HG02973 (cell line): ENCODE measurements around the gene UNC13A.
A peak's percentile ranks its signal among the peaks of the same experiment; 100 is the strongest.
"Not testable (repeated sequence)": the region's sequence is repeated elsewhere in the genome, so short reads cannot be mapped to it uniquely, and the experiment has no call there.

Experiments
- ATAC-seq: cut with Tn5 transposase; IDR thresholded peaks from one replicate; pipeline ENCODE4 v1.9.1; 2021; ENCODE audit warnings: moderate library complexity; ENCODE audit not compliant: unreplicated experiment

Gene UNC13A

DNA sequence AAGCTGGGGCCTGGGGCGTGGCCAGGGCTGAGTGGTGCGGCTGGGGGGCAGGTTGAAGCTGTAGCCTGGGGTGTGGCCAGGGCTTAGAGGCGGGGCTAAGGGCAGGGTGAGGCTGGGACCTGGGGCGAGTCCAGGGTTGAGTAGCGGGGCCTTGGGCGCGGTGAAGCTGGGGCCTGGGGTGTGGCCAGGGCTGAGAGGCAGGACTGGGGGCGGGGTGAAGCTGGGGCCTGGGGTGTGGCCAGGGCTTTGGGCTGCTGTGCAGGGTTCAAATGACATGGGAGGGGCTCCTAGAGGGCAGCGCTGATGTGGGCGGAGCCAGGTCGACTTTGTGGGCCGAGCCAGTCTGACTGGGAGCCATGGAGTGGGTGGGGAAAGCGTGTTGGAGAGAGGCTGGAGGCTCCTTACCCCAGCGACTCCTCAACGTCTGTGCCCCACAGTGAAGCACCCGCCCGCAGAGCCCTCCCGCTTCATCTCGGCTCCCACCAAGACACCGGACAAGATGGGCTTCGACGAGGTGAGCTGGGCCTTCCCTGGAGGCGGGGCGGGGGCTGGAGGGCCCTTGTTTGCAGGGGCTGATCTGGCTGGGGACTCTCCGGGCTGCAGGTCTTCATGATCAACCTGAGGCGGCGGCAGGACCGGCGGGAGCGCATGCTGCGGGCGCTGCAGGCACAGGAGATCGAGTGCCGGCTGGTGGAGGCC lies 111.2 kb downstream of the UNC13A start:
- no peak for ATAC-seq

DNA sequence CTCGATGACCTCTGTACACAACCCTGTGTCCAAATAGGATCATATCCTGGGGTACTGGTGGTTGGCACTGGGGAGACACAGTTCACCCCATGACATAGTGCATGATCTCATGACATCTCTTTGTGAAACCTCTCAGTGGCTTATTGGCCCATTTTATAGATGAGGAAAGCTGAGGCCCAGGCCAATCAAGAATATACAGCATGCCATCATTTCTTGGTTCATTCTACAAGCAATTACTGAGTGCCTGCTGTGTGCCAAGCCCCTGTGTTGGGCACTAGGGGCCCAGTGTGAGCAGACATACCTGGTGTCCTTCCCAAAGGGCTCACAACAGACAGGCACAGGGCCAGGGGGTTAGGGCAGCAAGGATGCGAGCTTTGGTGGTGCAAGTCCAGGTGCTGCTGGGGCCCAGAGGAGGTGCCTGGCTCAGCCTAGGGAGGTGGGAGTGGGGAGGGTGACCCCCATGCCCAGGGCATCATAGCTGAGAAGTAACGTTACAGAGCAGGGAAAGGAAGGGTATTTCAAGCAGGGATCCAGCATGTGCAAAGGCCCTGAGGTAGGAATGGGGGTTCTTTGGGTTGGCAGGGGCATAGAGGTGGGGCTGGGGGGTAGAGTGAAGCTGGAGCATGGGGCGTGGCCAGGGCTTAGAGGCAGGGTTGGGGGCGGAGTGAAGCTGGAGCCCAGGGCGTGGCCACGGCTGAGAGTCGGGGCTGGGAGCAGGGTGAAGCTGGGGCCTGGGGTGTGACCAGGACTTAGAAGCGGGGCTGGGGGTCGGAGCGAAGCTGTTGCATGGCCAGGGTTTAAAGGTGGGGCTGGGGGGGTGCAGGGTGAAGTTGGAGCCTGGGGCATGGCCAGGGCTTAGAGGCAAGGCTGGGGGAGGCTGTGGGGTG lies 112.0 kb downstream of the UNC13A start:
- no peak for ATAC-seq

DNA sequence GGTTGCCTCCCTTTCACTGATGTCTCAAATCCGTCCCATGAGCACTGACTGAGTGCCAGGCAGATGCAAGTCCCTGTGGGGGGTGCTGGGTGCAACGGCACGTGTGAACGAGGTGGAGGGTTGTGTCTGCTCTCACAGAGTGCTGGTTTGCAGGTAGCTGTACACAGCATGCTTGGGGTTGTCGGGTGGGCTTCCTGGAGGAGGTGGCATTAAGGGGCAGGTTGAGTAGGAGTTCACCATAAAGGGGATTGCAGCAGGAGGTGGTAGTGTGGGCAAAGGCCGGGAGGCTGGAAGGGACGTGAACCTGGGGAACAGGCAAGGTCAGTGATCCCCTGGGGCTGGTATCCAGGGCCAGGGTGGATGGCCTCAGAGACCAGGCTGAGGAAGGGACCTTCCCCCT lies 115.5 kb downstream of the UNC13A start:
- no peak for ATAC-seq

DNA sequence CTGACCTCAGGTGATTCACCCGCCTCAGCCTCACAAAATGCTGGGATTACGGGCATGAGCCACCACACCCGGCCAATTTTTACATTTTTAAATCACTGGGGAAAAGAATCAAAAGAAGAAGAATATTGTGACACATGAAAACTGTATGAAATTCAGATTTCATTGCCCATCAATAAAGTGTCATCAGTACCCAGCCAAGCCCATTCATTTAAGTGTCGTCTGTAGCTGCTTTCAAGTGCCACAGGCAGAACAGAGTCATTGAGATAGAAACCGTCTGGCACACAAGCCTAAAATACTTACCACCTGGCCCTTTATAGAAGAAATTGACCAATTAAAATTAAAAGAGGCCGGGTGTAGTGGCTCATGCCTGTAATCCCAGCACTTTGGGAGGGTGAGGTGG lies 117.4 kb downstream of the UNC13A start:
- ATAC-seq, result no peak

DNA sequence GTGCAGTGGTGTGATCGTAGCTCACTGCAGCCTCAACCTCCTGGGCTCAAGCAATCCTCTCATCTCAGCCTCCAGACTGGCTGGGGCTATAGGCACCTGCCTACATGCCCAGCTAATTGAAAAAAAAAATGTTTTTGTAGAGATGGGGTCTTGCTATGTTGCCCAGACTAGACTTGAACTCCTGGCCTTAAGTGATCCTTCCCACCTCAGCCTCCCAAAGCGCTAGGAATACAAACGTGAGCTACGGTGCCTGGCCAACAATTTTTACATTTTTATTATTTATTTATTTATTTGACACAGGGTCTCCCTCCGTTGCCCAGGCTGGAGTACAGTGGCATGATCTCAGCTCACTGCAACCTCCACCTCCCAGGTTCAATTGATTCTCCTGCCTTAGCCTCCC lies 117.9 kb downstream of the UNC13A start:
- ATAC-seq, result not testable (repeated sequence)

DNA sequence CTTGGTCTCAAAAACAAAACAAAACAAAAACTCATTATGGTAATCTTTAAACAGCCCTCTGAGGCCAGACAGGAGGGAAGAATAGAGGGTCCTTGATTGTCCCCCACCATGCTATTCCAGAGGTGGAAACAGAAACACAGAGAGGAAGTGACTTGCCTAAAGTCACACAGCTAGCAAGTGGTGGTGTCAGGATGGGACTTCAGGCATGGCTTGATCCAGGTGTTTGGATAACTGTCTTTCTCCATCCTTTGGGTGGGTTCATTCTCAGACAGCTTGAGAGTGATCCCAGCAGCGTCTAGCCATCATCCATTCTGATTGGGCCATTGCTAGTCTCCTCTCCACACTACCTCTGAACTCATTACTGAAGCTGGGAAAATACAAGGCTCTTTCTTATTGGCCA lies 120.2 kb downstream of the UNC13A start:
- ATAC-seq, result no peak

DNA sequence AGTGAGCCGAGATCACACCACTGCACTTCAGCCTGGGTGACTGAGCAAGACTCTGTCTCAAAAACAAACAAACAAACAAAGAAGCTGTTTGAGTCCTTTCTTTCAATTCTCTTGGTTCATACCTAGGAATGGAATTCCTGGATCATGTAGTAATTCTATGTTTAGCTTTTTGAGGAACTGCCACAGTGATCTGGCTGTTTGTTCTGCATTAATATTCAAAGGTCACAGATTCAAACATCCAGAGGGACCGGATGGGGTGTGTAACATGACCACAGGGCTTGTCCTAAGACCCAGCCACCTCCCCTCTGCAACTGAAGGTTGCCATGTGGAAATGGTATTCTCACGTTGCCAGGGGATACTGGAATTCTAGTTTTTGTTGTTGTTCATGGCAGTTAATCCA lies 122.5 kb downstream of the UNC13A start:
- ATAC-seq, result no peak

DNA sequence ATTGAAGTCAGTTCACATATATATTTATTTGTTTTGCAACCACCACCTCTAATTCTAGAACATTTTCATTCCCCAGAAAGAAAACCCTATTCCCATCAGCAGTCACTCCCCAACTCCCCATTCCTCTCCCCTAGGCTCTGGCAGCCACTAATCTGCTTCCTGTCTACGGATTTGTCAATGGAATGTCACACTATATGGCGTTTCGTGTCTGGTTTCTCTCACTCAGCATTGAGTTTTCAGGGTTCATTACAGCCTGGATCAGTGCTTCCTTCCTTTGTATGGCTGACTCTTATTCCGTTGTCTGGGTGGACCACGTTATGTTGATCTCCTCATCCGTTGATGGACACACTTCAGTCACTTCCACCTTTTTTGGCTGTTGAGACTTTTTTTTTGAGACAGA lies 123.4 kb downstream of the UNC13A start:
- no peak for ATAC-seq

DNA sequence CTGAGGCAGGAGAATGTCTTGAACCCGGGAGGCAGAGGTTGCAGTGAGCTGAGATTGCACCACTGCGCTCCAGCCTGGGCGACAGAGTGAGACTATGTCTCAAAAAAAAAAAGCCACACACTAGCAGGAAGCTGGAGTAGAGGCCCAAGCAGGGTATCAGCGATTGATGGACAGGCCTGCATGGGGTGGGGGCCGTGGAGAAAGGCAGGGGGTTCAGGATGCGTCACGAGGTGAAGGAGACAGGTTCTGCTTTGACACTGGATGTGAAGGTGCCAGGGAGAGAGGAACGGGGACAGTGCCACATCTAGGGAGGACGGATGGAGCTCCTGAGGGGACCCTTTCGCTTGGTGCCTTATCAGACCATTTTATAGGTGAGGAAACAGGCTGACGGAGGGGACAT lies 125.6 kb downstream of the UNC13A start:
- ATAC-seq, result no peak

DNA sequence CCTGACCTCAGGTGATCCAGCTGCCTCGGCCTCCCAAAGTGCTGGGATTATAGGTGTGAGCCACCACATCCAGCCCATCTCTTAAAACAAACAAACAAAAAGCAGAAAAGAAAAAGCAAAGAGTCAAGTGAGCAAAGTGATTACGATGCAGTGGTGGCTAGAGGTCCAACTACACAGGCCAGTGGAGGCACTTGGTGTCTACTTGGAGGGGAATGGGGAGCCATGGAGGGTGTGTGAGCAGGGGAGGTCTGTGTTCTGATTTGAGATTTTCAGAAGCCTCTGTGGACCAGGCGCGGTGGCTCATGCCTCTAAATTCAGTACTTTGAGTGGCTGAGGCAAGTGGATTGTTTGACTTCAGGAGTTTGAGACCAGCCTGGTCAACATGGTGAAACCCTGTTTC lies 126.1 kb downstream of the UNC13A start:
- ATAC-seq, result no peak

DNA sequence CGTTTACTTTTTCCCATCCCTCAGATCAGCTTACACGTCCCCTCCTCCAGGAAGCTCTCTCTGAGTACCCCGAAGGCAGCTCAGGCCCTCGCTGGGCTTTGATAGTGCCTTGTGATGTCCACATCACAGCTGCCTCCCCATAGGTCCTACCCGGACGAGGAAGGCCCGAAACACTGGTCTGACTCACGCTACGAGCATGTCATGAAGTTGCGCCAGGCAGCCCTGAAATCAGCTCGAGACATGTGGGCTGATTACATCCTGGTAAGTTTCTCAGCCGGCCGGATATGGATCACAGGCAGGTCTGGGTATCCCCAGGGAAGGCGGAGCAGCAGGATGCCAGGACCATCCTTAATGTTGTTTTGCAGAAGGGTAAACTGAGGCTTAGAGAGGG lies 128.0 kb downstream of the UNC13A start:
- no peak for ATAC-seq

DNA sequence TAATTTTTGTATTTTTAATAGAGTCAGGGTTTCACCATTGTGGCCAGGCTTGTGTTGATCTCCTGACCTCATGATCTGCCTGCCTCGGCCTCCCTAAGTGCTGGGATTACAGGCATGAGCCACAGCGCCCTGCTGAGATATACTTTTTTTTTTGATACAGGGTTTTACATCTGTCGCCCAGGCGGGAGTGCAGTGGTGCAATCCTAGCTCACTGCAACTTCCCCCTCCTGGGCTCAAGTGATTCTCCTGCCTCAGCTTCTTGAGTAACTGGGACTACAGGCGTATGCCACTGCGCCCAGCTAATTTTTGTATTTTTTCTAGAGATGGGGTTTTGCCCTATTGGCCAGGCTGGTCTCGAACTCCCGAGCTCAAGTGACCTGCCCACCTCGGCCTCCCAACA lies 130.7 kb downstream of the UNC13A start:
- no peak for ATAC-seq

DNA sequence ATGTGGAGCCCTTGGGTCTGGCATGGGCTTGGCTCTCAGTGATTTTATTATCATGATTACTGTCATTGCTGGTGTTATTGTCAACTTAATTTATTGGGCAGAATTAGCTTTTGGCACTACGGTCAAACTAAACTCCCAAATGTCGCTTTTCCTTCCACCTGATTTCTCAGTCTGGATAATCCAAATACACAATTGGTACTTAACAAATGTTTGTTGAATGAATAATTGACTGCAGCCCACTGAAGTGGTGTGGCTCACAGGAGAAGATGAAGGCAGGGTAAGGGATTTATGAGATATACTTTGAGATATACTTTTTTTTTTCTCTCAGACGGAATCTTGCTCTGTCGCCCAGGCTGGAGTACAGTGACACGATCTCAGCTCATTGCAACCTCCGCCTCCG lies 131.2 kb downstream of the UNC13A start:
- ATAC-seq, result no peak

DNA sequence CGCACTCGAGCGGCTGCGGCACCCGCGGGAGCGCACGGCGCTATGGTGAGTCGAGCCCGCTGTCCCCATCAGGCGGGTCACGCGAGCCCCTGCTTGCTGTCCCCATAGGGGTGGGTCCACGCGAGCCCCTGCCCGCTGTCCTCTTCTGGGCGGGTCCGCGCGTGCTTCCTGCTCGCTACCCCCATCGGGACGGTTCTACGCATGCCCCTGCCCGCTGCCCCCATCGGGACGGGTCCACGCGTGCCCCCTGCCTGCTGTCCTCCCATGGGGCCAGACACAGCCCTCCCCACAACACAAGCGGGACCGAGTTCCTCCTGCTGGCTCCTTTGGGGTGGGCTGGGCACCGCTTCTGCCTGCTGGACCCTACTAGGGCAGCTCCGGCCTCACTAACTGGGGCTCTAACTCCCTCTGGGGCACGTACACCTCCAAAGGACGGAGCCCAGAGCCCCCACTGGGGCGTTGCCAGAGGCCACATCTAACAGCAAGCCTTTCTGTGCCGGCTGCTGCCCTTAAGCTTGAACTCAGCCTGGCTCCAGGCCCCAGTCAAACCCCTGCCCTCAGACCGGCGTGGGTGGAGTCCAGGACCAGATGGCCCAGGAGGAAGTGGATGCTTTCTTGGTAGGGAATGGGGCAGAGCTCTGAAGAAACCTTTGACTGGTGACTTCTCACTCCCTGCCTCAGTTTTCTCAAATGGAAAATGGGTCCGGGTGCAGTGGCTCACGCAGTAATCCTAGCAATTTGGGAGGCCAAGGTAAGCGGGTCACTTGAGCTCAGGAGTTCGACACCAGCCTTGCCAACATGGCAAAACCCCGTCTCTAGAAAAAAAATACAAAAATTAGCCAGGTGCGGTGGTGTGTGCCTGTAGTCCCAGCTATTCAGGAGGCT lies 132.0 kb downstream of the UNC13A start:
- peak; percentile 31 for ATAC-seq

DNA sequence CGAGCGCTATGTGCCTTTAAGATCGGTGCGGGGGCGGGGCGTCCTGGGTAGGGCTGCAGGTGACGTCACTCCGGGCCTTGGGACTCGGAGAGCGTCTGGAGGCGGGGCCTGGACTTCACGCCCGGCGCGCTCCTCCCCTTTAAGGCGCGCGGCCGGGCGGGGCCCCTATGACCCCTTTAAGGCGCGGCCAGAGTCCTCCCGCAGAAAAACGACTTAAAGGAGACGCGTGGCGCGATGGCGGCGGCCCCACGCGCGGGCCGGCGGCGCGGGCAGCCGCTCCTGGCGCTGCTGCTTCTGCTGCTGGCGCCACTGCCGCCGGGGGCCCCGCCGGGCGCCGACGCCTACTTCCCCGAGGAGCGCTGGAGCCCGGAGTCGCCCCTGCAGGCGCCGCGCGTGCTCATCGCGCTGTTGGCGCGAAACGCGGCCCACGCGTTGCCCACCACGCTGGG lies 132.7 kb downstream of the UNC13A start, which contains the start of gene COLGALT1:
Gene COLGALT1 (plus strand): TSS at position 170 of the 449 bp plus-strand sequence. CDS start 65 bp downstream, at position 235.
- peak; percentile 85 for ATAC-seq

DNA sequence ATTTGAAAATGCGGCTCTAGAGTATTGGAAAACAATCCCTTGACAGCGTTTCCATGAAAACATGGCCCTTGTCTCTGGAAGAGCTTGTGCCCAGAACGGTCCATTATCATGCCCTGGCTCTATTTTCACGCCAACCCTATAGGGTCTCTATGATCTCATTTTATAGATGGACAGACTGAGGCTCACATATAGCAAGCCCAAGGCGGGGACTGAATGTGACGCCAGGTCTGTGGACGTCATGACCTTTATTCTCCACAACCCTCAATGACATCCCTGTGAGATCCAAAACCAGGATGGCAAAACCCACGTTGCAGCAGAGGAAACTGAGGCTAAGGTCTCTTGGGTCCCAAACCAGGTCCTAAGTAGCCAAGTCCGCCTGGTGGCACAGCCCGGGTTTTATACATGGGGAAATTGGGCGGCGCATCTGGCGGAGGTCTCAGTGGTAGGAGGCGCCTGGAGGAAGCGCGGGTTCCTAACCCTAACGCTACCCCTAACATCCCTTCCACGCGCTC lies 133.1 kb downstream of the UNC13A start:
- peak; percentile 15 for ATAC-seq

DNA sequence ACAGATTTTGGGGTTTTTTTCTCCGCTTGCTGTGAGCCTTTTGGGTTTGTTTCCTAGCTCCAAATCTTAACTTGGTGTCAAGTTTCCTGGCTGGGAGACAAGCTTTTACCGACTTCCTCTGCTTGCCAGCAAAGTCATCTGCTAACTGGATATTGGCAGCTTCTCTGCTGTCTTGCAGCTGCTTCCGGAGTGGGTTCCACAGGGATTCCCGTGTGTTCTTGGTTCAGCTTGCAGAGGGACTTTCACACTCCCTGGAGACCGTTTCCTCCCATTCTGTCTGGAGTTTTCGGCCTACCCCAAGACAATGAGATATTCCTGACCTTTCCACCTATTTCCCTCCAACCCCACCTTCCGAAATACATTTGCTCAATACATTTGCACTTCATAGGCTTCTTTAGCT lies 134.9 kb downstream of the UNC13A start:
- ATAC-seq, result no peak

DNA sequence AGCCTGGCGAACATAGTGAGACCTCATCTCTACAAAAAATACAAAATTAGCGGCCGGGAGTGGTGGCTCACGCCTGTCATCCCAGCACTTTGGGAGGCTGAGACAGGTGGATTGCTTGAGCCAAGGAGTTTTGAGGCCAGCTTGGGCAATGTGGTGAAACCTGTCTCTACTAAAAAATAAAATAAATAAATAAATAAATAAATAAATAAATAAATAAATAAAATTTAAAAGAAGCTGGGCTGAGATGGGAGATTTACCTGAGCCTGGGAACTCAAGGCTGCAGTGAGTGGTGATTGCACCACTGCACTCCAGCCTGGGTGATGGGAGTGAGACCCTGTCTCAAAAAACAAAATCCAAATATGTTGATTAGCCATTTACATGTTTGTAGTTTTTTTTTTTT lies 135.4 kb downstream of the UNC13A start:
- not testable (repeated sequence) for ATAC-seq
